NCI-H510A (cell line): Measurements from ENCODE around the gene AGPAT4.
"Not testable (repeated sequence)": the region's sequence is repeated elsewhere in the genome, so short reads cannot be mapped to it uniquely, and the experiment has no call there.

Source experiments
- DNase-seq: peaks from one replicate; lab custom pipeline; 2025; lab: John Stamatoyannopoulos, UW

Gene AGPAT4

DNA sequence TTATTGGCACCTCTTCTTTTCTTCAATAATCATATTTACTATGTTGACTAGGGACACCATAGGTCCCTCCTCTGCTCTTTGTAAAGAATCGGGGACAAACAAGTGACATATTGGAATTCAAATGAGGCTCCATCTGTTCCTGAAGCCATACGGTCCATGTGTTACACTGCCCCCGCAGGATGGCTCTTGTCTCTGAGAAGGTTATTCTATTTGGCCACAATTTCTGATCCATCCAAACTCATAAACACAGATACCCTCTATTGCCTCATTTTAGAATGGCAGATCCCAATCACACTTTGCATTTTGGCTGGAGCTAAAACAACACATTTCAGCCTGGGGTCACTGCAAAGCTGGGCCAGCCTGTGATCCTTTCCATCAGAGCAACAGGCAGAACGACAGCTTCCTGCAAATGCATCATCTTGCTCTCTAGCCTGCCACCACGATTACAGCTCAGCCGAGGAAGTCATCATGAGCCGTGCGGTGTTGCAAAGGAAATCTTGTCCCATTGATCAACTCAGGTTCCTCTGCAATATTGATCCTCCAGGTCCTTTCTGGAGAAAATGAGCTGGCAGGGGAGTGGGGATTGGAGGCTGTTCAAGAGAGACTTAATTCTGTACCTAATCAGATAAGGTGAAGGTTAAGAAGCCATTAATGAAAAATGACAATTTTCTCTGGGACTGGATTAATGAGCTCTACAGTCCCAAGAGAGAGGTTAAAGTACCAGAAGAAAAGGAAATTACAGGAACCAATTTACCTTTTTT, 73.1 kb downstream of the AGPAT4 start:
- no peak for DNase-seq

DNA sequence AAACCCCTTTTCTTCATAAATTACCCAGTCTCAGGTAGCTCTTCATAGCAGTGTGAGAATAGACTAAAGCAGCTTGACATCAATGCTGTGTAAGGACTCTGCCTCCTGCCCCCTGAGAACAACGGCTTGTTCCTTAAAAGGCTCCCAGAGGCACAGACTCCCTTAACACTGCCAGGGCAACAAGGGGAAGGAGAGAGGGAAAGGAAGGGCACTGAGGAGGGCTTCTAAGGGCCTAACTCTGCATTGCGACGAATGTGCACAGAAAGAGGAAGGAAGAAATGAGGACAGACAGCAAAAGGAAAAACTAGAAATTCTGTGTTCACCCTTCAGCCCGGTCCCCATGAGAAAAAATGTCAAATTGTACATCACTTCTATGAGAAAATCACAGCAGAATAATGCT, 74.0 kb downstream of the AGPAT4 start:
- no peak for DNase-seq

GRCh38 chr6:161198783-161199460, 74.9 kb downstream of the AGPAT4 start:
- no peak for DNase-seq

GRCh38 chr6:161198176-161198575, 75.7 kb downstream of the AGPAT4 start:
- no peak for DNase-seq

DNA sequence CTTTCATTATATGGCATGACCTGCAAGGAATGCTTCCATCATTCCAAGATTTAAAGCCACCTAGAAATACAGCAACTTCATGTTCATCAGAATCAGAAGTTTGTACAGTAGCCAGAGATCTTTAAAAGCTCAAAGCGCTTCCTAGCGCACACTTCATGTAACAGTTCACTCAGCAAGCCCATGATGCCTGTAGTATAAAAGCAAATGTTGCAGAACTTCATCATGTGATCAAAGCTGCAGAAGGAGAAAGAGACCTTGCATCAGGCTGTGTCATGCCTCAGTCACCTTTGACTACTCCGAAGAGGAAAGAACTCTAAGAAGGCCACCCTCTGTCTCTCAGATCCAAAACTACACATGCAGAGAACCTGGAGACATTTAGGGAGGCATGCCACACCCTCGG, 78.5 kb downstream of the AGPAT4 start:
- no peak for DNase-seq

- no peak for DNase-seq
Measured at GRCh38 chr6:161194374-161194773, 79.5 kb downstream of the AGPAT4 start.

GRCh38 chr6:161192636-161193411, 81.0 kb downstream of the AGPAT4 start:
- DNase-seq: no peak

DNA sequence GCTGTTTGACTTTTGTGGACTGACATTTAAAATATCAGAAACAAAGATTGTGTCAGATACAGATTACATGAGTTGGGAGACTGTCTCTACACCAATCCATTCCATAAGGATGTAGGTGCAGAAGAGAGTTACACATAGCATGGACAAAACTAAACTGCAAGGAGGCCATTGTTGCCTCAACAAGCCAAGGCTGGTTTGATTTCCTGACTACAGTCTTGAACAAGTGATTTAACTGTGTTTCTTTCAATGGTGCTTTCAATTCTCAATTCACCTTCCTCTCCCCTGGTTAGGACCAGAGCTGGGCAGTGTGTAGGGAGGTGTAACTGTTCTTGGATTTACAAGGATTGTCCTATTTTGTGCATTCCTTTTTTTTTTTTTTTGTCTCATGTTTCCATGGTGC, 82.2 kb downstream of the AGPAT4 start:
- DNase-seq: no peak

GRCh38 chr6:161191007-161191406, 82.9 kb downstream of the AGPAT4 start:
- DNase-seq: no peak

DNA sequence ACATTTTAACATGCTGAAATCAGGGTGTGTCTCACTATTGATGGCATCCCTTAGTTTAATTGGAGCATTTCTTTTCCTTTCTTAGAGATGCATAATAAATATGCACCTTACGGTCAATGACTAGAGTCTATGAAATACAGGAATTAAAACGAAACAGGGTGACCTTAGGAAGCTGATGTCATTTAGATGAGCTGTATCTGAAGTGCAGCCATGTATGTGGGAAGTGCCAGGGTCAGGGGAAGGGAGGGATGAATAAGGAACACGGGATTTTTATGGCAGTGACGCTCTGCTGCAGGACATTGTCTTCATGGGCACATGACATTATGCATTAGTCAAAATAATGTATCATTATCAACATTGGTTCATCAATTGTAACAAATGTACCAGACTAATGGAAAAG, 84.0 kb downstream of the AGPAT4 start:
- DNase-seq: no peak

GRCh38 chr6:161188547-161189465, 85.1 kb downstream of the AGPAT4 start:
- DNase-seq: no peak

DNA sequence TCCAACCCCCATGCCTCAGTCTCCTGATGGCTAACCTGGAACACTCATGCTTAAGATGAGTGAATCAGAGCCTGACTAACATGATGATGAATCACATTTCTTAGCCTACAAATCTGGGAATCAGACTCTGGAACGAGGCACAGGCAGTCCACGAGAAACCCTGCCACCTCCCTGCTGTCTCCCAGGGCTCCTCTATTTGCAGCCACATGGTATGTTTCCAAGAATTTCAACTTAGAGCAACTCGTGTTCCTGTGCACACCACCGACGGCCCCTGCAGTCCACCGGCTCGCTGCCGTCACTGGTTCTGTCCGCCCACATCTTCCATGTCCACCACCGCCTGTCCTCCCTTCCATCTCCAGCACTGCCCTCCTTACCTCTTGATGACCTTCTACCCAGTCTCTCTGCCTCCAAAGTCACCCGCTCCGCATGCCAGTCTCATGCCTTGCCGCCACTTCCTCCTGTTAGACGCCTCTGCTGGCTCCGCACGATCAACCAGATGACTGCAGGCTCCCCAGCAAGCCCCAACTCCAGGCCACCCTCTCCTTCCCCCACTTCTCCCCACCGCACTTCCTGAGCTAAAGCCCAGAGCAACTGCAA, 87.6 kb downstream of the AGPAT4 start:
- no peak for DNase-seq

- DNase-seq: no peak
Measured at GRCh38 chr6:161181121-161181520, 92.7 kb downstream of the AGPAT4 start.

DNA sequence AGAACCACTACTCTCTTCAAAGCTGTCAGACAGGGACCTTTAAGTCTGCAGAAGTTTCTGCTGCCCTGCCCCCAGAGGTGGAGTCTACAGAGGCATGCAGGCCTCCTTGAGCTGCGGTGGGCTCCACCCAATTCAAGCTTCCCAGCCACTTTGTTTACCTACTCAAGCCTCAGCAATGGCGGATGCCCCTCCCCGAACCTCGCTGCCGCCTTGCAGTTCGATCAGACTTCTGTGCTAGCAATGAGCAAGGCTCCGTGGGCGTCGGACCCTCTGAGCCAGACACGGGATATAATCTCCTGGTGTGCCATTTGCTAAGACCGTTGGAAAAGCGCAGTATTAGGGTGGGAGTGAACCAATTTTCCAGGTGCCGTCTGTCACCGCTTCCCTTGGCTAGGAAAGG, 95.7 kb downstream of the AGPAT4 start:
- DNase-seq: not testable (repeated sequence)

GRCh38 chr6:161176428-161176827, 97.4 kb downstream of the AGPAT4 start:
- DNase-seq: not testable (repeated sequence)

GRCh38 chr6:161172769-161173168, 101.1 kb downstream of the AGPAT4 start:
- DNase-seq: not testable (repeated sequence)

GRCh38 chr6:161171207-161171606, 102.7 kb downstream of the AGPAT4 start:
- no peak for DNase-seq

DNA sequence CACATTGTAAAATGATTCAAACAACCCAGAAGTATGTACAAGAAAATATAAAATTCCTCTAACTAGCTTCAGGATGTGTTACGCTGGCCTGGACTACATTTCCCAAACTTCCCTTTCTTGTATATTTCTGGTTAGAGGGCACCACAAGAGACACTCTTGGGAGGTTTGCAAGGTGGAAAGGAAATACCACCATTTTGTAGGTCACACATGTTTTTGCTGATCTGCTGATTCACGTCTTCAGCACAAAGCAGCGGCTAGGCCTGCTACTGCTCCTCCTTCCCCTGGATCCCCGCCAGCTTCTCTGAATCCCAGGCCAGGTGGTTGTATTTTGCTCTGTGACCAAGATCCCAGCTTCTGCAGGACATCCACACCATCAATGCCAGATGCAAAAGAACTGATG, 104.2 kb downstream of the AGPAT4 start:
- peak; percentile 40 for DNase-seq

GRCh38 chr6:161169035-161169434, 104.8 kb downstream of the AGPAT4 start:
- no peak for DNase-seq

DNA sequence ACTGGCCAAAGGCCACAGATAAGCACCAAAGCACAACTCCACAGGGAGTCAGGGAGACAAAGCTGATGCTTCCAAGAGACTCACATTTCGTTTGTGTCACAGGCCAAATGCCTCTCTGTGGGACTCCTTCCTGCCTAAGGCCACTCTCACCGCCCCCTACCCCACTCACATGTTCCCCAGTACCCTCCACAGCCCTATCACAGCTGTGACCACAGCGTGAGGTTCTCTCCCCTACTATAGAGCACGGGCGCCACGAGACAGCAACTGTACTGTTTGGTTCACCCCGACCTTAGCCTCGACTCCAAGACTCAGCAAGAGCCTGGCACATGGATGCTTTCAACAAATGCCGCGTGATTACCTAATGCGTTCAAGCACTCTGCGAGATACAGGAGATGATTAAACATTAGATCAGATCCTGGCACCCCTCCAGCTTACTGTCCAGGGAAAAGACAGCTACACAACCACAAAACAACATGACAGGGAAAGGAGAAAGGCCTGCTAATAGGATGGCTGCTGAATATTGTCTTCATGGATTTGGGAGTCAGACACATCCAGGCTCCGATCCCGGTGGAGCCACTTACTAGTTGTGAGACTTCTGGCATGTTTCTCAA, 105.5 kb downstream of the AGPAT4 start:
- DNase-seq: peak; percentile 69

DNA sequence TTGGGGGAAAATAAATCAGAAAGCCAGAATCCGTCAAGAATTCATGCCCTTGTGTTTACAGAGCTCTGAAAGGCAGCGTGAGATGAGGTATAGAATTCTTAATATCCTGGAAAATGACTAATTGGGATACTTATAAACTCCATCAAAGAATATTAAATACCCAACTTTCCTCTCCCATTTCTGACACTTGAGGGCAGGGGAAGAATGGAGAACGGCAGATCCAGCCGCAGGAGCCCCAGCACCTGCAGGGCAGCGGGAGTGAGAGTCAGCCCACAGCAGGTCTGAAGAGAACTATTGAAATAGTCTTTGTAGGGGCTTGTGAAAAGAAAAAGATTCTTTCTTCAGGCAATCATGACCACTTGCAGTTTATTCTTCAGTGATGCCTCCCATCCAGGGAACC, 107.2 kb downstream of the AGPAT4 start:
- DNase-seq: no peak
